GM15510 (cell line): ENCODE measurements around the gene WDPCP.

Source experiments
- POLR2A ChIP-seq: IDR thresholded peaks from 3 replicates; pipeline ENCODE4 v1.6.1; 2011; ENCODE audit warnings: borderline replicate concordance; ENCODE audit not compliant: insufficient read length; ENCODE audit errors: extremely low read depth

The WDPCP gene

DNA sequence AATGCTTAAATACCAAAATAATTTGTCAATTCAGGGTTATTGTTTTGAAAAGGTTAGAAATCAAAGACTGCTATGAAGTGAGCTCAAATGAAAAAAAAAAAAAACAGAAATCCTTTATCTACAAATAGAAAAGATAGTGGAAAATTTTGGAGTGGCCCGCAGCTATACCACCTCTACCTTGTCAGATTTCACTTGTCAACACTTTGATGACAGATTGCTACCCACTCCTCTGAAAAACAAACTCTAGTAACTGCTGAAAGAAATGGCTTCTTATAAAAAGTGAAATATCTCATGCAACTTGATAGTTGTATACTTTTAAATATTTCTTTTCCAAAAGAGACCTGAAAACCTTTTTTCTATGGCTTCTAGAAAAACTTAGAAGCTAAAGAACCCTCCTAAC lies 84.5 kb downstream of the WDPCP start:
- TF ChIP-seq POLR2A, result no peak

DNA sequence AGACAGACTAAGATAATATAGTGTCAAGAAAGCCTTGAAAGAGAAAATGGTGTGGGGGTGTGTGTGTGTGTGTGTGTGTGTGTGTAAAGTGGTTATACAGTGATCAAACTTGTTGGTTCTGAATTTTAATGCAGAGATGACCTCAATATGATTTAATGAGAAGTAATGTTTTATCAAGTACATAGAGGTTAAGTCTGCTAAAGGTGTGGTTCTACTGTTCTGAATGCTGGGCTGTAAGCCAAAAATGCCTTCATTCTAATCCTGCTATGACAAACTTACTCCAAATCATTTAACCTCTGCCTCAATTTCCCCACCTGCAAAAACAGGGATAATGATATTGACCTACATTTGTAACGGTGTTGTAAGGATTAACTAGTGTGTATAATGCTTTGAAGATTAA lies 87.9 kb downstream of the WDPCP start:
- TF ChIP-seq POLR2A, result no peak

DNA sequence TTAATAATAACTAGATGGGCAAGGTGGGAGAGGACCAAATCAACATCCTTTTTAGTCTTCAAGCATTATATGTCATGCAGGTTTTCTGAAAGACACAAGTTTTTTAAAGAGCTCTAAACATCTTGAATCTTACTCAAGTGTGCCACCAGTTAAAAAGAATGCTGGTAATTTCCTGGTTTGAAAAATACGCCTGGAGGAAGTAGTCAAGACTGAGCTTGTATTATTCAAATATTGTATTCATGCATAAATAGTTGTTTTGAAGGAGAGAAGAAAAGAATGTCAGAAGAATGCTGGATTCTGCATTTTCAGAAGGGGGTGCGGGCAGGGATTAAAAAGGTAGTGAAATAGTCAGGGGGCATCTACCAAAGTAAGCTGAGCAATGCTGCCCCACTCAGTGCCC lies 90.7 kb downstream of the WDPCP start:
- no peak for TF ChIP-seq POLR2A

DNA sequence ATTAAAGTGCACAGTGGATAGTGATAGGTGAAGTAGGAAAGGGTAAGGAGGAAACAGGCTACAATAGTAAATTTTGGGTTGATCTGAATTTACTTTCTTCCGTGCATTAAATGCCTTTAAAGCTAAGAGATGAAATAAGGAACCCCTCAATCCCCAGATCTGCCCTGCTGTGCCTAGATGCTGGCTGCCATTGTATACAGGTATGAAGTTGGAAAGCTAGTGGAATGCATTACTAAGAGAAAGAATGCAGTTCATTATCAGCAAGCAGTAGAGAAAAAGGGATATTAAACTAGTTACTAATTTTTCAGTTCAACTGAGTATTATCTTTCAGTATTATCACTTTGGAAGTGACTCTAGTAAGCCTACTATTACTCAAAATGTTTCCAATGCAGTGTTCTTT lies 93.3 kb downstream of the WDPCP start:
- TF ChIP-seq POLR2A, result no peak

DNA sequence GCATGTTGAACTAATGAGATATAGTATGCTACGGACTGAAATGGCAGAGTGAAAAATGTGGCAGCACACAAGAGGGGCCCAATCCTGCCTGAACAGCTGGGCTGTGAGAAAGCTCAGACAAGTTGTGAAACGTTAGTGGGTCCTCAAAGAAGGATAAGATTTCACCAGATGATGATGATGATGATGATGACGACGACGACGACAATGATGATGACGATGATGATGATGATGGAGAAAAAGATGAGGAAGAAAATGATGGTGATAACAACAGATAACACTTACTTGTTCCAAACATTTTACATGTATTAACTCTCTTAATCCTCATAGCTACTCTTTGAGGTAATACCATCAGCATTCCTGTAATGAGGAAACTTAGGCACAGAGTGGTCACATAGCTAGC lies 94.2 kb downstream of the WDPCP start:
- TF ChIP-seq POLR2A, result no peak

DNA sequence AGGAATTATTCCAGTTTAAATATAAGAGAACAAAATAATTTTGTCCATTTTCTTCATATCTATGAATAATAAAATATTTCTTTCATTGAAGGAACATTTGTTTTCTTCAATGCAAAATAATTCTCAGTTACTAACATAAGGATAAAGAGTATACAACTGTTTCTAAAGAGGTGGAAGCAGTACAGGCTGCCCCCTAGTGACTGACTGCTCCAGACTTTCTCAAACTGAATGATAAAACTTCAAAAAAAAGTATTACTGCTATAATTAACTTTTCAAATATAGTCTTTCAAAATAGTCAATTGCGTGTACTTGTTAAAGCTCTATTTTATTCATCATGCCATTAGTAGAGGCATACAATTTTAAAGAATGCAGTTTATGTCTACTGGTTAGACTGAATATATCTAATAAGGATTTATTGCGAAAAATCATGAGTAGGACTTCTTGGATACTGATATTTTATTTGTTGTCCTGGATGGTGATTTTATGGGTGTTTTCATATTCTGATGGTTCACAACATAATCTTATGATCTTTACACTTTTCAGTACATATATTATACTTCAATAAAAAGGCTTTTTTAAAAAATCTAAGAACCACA lies 100.1 kb downstream of the WDPCP start:
- TF ChIP-seq POLR2A, result no peak

DNA sequence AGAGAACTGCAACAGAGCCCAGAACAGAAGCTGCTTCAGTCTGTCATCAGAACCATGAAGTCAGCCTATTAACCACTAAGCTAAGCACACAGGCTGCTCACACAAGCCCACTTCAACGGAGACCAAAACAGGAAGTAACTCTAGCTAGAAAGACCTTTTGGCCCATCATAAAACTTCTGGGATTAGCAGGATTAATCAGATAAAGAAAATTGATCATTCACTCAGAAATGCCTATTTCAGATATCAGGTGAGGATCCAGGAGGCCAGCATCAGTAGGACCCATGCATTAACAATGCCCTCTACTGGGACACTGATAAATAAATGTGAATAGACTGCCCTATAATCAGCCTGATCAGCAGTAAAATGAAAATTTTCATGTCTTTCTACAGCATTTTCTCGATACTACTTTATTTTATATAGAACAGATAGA lies 101.4 kb downstream of the WDPCP start:
- no peak for TF ChIP-seq POLR2A

DNA sequence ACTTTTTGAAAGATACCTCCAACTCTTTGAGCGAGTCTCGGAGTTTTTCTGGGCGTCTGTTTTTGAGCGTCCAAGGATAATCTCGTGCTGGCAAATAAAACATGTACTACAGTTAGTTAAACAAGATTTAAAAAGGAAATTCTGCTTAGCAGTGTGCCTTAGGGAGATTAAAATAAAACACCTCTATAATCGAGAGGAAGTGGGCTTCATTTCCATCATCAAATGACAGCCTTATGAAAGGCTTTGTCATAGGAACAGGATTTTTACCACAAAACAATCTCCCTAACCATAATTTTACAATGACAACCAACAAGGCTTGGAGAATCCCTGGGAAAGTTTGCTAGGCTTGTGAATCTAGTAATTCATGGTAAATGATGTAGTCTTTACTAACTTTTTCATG lies 103.4 kb downstream of the WDPCP start:
- TF ChIP-seq POLR2A, result no peak

DNA sequence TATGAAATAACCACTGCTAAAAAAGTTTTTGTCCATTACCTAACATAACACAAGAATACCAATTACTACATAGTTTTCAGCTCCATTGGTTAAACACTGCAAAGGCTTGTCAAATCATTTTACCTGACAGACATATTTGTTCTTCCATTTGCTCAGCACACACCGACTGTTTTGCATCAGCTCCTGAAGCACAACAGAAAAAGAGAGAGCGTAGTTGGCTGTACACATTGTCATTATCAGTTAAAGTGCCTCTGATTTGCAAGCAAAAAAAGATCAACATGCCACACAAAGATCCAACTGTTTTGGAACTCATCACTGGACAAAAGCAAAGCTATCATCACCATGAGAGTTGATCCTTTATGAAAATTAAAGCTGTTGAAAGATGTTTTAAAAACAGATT lies 103.8 kb downstream of the WDPCP start:
- TF ChIP-seq POLR2A, result no peak

DNA sequence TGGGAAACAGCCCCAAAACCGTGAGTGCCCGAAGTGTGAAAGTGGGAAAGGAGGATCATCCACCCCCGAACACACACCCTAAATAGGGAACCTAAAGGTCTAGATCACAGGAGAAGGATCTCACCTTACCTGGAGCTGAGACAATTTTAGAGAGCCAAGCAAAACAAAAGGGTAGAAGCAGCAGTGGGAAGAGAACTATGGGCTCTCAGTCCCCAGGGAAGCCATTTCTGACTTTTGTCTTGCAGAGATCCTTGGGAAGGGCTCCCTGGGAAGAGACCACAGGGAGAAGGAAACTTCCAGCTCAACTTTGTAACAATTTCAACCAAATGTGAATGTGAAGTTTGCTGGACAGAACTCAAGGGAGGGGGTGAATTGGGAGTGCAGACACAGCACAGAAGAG lies 110.6 kb downstream of the WDPCP start:
- TF ChIP-seq POLR2A, result no peak

DNA sequence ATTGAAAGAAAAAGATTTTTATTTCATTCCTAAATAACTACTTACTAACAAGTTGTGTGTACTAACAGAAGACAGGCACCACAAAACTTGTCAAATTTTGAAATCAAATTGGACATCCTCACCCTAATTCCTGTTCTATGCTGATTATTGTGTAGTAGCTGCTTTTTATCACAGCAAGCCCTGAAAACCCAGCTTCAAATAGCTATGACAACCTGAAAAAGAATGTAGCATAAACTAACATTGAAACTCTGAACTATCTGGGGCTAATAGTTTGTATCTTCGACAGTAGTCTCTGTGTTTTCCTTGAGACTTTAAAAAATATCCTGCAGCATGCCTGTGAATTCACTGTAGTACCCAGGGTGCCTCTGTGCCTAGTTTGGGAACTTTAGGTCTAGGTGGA lies 122.6 kb downstream of the WDPCP start:
- TF ChIP-seq POLR2A, result no peak

DNA sequence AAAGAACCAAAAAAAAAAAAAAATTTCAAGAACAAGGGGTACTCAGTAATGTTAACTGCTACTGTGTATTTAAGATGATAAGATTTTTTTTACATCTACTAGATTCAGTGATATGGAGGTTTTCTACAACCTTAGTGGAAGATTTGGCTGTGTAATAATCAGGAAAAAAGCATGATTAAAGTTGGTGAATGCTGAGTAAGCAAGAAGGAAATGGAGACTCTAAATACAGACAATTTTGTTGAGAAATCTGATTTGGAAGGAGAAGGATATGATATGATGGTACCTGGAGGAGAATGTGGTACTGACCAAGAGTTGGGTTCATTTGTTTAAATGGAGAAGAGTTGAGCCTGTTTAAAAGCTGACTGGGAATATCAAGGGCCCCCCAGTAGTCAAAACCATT lies 125.1 kb downstream of the WDPCP start:
- TF ChIP-seq POLR2A, result no peak

DNA sequence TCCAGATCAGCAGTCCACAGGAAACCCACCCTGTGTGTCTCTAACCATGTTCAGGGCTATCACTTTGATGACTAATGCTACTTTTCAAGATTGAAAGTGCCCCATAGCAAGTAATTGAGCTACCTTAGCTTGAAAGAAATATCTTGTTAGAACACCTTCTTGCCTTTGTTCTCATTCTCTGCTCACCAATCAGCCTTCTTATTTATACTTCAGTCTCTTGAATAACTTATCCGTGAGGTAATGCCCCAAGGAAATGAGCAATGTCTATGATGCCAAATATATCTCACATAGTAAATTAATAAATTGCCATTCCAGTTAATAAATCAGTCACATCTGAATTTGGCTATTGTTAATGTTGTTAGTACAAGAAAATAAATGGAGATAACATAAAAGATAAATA lies 141.6 kb downstream of the WDPCP start:
- TF ChIP-seq POLR2A, result no peak

DNA sequence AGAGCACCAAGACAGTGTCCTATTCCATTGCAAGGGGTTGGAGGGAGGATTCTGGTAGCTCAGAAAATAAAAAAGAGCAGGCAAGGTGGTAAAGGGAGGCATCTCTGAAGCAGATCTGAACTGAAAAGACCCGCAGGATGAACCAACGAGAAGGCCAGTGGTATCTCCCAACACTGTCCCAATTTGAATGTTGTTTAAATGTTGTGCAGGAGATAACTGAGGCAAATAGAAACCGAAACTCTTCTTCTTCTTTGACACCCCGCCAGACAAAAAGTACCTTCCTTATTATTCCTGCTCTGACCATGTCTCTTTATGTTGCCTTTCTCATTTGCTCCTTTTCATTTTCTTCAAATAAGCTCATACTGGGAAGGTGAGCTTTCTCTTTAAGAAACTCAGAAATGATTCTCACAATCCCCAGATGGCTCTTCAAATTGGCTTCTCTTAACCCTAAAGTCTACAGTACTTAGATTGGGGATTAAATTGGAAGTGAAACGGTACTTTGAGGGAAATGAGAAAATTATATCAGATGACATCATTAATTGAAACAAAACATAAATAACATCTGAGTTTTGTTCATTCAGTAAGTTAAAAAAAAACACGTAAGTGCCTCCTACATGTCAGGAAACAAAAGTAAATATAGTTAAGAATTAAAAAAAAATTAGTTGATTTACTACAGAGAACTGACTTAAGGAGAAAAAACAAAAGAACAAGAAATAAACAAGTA lies 143.6 kb downstream of the WDPCP start:
- TF ChIP-seq POLR2A, result no peak

DNA sequence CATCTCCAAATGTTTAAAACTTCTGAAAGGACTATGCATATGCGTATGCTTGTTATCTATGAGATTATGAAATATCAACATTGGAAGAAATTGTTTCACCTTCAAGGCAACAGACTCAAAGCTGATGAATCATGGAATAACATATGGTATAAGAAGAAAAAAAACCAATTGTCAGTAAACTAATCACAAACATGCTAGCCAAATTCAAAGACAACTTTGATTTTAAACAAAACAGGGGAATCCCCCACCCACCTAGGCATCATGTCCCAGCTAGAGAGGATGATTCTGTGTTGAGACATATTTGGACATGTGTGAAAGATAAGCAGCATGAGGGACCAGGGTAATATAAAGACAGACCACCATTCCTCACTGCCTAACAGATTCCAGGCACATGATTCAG lies 147.7 kb downstream of the WDPCP start:
- TF ChIP-seq POLR2A, result no peak

DNA sequence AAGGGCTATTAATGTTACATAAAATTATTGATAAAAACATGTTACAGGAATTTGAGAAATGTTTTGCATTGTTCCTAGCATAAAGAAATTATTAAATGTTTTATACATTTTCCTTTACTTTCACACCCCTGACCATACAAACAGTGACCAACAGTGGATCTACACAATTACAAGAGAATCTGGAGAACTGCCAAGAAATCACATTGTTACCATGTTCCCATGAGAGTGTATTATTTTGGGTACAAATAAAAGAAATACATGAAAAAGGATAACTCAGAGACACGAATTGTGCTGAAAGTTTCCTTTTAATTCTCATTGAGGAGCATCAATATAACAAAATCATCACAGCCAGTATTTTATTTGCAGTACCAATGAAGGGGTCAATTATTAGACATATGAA lies 150.1 kb downstream of the WDPCP start:
- TF ChIP-seq POLR2A, result no peak
